ENCODE data around the gene UBQLN3. TPM values are rescaled to one million over a fixed set of nuclear protein-coding genes. Genes with fewer than 3 reads are reported as not detected.

Gene UBQLN3
- total and polyA plus RNA-seq, 2 of the 4 experiments (the other 2 are of a cell fraction), result not detected

- no peak overlapping the region for H2AK9ac ChIP-seq (replicated peaks; ENCODE audit: low read depth, low read length, poor library complexity)
- no peak overlapping the region for H2BK5ac ChIP-seq (ENCODE audit: low read depth, low read length, poor library complexity, severe bottlenecking)
- H3K4ac ChIP-seq (ENCODE audit: low read depth, low read length), result no peak overlapping the region
- no peak overlapping the region for H4K5ac ChIP-seq (ENCODE audit: low read depth, low read length)
- TF ChIP-seq CEBPB (IDR thresholded peaks at IDR 0.05; ENCODE audit: low read depth, low read length) (peak; percentile 49), NFE2L2 (IDR thresholded peaks at IDR 0.05; ENCODE audit: low read depth, low read length) (no peak)
- no peaks in the 10 kb centered on the region for H4K20me1 ChIP-seq (ENCODE audit: insufficient read depth, low read length)
- H4K91ac ChIP-seq (ENCODE audit: insufficient read depth, low read depth, low read length), result no peak overlapping the region
- ATAC-seq (ENCODE audit: low read depth) (peak; percentile 70), DNase-seq (peak; percentile 88)
- H3K27me3 ChIP-seq (ENCODE audit: control insufficient read depth, insufficient read depth, low read length), result no peaks in the 10 kb centered on the region
- CTCF ChIA-PET, result no interaction called here
- no peaks in the 10 kb centered on the region for H3K9me1 ChIP-seq (ENCODE audit: insufficient read depth, low read length)
- H3K56ac ChIP-seq (ENCODE audit: extremely low read depth, insufficient read depth, low read length), result no peak overlapping the region
- H3K18ac ChIP-seq (ENCODE audit: low read depth, low read length), result no peak overlapping the region
- H3K4me1 ChIP-seq (ENCODE audit: control insufficient read depth, insufficient read depth, low read length), result no peaks in the 10 kb centered on the region
- WGBS, 2 experiments (ENCODE audit: extremely low coverage in 2 of 2, insufficient read length in 1 of 2), result 22% methylated on average over 1 of the region's 3 CpGs; no CpG with 5 or more reads in 1 of the 2 experiments
- no peak overlapping the region for H2BK20ac ChIP-seq (ENCODE audit: low read depth, low read length)
- H3K27ac ChIP-seq (ENCODE audit: insufficient read depth, low read length), result no peak overlapping the region
- no peak overlapping the region for H3K4me3 ChIP-seq (ENCODE audit: insufficient read depth, low read depth, low read length)
- POLR2A ChIA-PET (ENCODE audit: unreplicated experiment), result no interaction called here
- H3K4me2 ChIP-seq (ENCODE audit: low read depth, low read length), result no peak overlapping the region
- in situ Hi-C loops (cut with MboI; ENCODE audit: low sequenced_read_pairs) (no loop called here), intact Hi-C loops (cut with micrococcal nuclease) (no loop called here), dilution Hi-C loops (cut with HindIII; ENCODE audit: low sequenced_read_pairs, unreplicated experiment) (no loop called here)
- H3K79me1 ChIP-seq (ENCODE audit: low read depth in 1 of 2, low read length in 2 of 2), result no peaks in the 10 kb centered on the region
- H4K8ac ChIP-seq (ENCODE audit: low read depth in 2 of 2, low read length in 2 of 2), result no peak overlapping the region
- no peak overlapping the region for H2BK15ac ChIP-seq (ENCODE audit: low read depth, low read length)
- no peak overlapping the region for H2AFZ ChIP-seq (replicated peaks; ENCODE audit: low read length, poor library complexity)
- H3K23ac ChIP-seq (ENCODE audit: low read depth, low read length), result no peak overlapping the region
- no peaks in the 10 kb centered on the region for H3K36me3 ChIP-seq (ENCODE audit: control insufficient read depth, insufficient read depth, low read length)
- no peak overlapping the region for H3K9ac ChIP-seq (ENCODE audit: low read depth, low read length)
- BruUV-seq (replicated peaks), result no TSS peak
- H3K9me3 ChIP-seq (ENCODE audit: control insufficient read depth, insufficient read depth, low read length), result no peaks in the 10 kb centered on the region
- H2AK5ac ChIP-seq (ENCODE audit: low read depth, low read length), result no peak overlapping the region
- no peak overlapping the region for H3K14ac ChIP-seq (replicated peaks; ENCODE audit: low read depth, low read length)
- no peak overlapping the region for H2BK120ac ChIP-seq (ENCODE audit: low read depth, low read length)
Observed at GRCh38 chr11:5546457-5546856, 36.7 kb upstream of the UBQLN3 start.
